ENCODE results near the gene DNAJB12.

The DNAJB12 gene

GRCh38 chr10:72340510-72341261 lies 14.0 kb downstream of the DNAJB12 start:
- TF ChIP-seq POLR2A (IDR thresholded peaks at IDR 0.05; ENCODE audit: low read depth, low read length), result no peak
- FAIRE-seq, result no peak
- peak; percentile 70 for DNase-seq (ENCODE audit: insufficient read length, low spot score)

GRCh38 chr10:72338180-72338579 lies 16.5 kb downstream of the DNAJB12 start:
- no peak for TF ChIP-seq POLR2A (IDR thresholded peaks at IDR 0.05; ENCODE audit: low read depth, low read length)
- no peak for FAIRE-seq
- no peak for DNase-seq (ENCODE audit: insufficient read length, low spot score)

DNA sequence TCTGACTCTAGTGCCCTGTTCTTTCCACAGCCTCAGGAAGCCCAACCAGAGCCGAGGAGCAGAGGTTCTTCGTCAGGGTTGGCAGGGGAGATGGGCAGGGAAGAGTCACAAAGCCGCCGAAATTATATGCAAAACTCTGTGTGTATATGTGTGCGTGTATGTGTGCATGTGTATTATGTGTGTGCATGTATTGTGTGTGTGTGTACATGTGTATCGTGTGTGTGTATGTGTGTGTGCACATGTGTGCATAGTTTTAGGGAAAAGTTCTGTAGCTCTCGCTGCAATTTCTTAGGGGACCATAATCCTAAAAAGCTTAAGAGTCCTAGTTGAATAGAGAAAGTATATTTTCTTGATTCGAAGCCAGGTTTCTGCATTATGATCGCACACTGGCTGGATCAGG lies 17.0 kb downstream of the DNAJB12 start:
- FAIRE-seq (no peak), DNase-seq (ENCODE audit: insufficient read length, low spot score) (no peak)
- no peak for TF ChIP-seq POLR2A (IDR thresholded peaks at IDR 0.05; ENCODE audit: low read depth, low read length)

GRCh38 chr10:72337039-72337629 lies 17.6 kb downstream of the DNAJB12 start:
- DNase-seq (ENCODE audit: insufficient read length, low spot score) (peak; percentile 62), FAIRE-seq (peak; percentile 50)
- TF ChIP-seq POLR2A (IDR thresholded peaks at IDR 0.05; ENCODE audit: low read depth, low read length), result no peak

DNA sequence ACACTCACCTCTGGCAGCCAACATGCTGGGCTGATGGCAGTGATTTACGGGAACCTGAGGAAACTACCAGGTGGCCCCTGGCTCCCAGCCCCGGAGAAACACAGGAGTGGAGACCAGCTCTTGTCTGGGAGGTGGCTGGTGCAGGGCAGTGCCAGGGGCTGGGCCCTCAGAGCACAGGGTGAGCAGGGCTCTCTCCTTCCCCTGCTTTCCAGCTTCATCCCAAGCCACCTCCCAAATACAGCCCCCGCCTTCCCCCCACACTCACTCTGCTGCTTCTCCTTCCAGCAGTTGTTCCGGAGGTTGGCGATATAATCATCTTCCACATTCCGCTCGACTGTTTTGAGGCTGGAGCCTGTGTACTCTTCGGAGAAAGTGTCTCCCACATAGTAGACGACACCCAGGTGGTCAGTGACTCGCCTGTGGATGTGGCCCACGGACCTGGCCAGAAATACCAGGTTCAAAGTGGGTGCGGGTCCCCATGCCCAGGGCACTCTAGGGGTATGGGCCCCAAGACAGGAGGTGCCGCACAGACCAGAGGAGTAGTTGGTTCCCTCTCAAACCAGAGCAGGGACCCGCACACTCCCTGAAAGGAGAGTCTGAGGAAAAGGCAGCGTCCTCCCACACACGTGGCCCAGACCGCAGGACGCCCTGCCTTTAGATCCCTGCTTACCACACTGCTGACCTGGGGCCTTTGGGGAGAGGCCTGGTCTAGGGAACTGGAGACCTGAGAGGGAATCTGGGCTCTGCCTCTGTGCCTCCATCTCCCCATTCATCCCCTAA lies 18.3 kb downstream of the DNAJB12 start:
- no peak for FAIRE-seq
- DNase-seq (ENCODE audit: insufficient read length, low spot score), result no peak
- no peak for TF ChIP-seq POLR2A (IDR thresholded peaks at IDR 0.05; ENCODE audit: low read depth, low read length)

- DNase-seq (ENCODE audit: insufficient read length, low spot score) (no peak), FAIRE-seq (no peak)
- TF ChIP-seq POLR2A (IDR thresholded peaks at IDR 0.05; ENCODE audit: low read depth, low read length), result no peak
Observed at GRCh38 chr10:72335394-72336258, 19.1 kb downstream of the DNAJB12 start.

GRCh38 chr10:72334825-72335393 lies 19.8 kb downstream of the DNAJB12 start:
- DNase-seq (ENCODE audit: insufficient read length, low spot score), result no peak
- no peak for TF ChIP-seq POLR2A (IDR thresholded peaks at IDR 0.05; ENCODE audit: low read depth, low read length)
- FAIRE-seq, result no peak

- FAIRE-seq (no peak), DNase-seq (ENCODE audit: insufficient read length, low spot score) (no peak)
- no peak for TF ChIP-seq POLR2A (IDR thresholded peaks at IDR 0.05; ENCODE audit: low read depth, low read length)
Observed at GRCh38 chr10:72334196-72334824, 20.4 kb downstream of the DNAJB12 start.

DNA sequence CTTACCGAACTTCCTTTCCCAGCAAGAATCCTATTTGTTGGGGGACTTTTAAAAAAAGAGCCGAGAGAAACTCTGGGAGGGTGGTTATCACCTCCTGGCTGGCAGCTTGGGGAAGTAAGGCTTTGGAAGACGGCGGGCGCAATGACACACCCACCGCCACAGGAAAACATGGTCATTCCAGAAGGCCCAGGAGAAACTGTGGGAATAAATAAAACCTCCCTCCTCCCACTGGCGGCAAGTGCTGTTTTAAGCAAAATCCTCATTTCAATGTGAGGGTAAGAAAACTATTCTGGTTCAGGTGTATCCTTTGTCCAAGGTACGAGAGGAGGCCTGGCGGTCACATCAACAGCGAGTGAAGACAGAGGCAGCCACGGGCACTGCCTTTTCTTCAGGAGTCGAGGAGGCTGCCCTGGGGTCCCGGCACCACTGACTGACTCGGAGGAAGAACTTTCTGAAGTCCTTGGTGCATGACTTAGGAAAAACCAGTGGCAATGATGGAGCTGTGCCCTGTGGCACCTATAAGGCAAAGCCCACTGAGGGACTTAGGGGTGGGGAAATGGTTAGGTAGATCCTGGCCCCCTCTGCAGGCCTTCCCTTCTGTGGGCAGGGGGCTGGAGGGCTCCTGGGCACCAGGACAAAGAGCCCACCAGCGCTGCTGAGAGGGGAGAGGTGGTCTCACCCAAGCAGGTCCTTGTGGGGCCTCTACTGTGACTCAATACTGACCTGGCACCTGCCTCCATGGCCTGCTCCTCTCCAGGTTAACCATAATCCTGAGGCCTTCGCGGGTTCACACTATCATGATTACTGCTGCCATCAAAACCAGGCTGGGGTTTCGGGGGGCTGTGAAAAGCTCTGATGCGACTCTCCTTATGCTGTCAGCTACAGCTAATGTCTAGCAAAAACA lies 21.4 kb downstream of the DNAJB12 start:
- TF ChIP-seq POLR2A (IDR thresholded peaks at IDR 0.05; ENCODE audit: low read depth, low read length), result no peak
- DNase-seq (ENCODE audit: insufficient read length, low spot score) (no peak), FAIRE-seq (no peak)

DNA sequence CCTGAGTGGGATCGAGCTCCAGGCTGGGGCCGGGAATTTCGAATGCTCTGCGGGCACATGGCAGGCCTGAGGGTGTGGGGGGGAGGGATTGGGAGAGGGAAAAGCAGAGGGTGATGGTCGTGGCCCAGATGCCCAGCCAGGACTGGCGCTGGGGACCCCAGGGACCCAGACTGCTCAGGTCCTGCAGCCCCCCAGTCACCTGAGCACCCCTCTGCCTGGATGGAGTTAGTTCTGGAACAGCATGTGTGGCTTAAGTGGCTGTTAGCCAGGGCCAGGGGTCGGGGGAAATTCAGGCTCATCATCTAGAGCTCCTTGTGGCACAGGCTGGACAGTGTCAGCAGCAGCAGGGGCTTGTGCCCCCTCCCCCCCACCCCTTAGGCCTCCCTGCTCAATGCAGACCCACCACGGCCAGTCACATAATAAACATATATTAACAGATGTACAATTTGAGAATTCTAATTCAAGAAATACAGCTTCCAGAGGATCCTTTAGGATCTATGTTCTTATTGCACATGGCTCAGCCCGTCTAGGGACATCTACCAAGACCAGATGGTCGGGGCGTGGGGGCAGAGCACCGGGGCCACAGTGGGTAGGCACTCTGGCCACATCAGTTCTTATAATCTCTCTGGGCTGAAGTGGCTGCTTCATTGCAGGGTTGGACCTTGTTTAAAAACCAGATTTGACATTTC lies 22.2 kb downstream of the DNAJB12 start:
- TF ChIP-seq POLR2A (IDR thresholded peaks at IDR 0.05; ENCODE audit: low read depth, low read length), result no peak
- DNase-seq (ENCODE audit: insufficient read length, low spot score) (no peak), FAIRE-seq (no peak)

DNA sequence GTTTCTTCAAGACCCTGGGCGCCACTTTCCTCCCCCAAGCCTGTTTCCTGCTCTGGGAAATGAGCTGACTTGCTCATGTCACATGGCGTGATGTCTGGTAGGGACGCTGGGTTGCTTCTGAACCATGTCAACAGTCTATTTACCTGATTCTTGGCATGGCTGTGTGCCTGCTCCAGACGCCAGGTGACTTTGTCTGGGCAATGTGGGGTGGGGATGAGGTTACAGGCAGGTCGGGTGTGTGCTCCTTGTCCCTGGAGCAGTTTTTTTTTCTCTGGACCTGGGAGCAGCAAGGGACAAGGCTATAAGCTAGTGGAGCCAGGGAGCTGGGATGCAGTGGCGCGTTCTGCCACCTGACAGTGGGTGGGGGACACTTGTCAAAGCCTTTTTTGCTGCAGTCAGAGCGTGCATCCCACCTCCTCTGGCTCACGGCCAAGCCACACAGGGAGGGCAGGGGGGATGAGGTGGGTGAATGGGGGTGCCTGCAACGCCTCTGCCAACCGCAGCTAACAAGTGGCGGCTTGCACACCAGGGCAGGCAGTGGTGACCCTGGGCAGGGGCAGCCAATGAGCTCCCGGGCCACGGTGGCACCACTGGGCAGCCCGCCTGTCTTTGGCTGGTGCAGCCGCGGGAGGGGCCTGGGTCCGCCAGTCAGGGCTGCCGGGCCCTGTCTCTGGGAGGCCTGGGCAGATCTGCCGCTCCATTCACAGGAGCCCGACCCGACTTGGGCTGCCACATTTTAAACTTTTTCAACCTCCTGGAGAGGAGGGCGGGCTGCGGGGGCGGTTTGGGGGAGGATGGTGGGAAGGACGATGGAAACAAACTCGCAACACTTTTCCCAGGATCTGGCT lies 22.9 kb downstream of the DNAJB12 start:
- DNase-seq (ENCODE audit: insufficient read length, low spot score) (peak; percentile 68), FAIRE-seq (no peak)
- no peak for TF ChIP-seq POLR2A (IDR thresholded peaks at IDR 0.05; ENCODE audit: low read depth, low read length)
